ENCODE data around the gene ITFG1. TPM values are rescaled to one million over a fixed set of nuclear protein-coding genes. Genes with fewer than 3 reads are reported as not detected.
A peak's percentile ranks its signal among the peaks of the same experiment; 100 is the strongest.

Gene ITFG1
- total and polyA plus RNA-seq, 9 of the 15 experiments (the other 6 are each of a cell fraction or from before 2014, with no cell fraction given) = 17.1 to 83.5 (median 35.8) TPM

DNA sequence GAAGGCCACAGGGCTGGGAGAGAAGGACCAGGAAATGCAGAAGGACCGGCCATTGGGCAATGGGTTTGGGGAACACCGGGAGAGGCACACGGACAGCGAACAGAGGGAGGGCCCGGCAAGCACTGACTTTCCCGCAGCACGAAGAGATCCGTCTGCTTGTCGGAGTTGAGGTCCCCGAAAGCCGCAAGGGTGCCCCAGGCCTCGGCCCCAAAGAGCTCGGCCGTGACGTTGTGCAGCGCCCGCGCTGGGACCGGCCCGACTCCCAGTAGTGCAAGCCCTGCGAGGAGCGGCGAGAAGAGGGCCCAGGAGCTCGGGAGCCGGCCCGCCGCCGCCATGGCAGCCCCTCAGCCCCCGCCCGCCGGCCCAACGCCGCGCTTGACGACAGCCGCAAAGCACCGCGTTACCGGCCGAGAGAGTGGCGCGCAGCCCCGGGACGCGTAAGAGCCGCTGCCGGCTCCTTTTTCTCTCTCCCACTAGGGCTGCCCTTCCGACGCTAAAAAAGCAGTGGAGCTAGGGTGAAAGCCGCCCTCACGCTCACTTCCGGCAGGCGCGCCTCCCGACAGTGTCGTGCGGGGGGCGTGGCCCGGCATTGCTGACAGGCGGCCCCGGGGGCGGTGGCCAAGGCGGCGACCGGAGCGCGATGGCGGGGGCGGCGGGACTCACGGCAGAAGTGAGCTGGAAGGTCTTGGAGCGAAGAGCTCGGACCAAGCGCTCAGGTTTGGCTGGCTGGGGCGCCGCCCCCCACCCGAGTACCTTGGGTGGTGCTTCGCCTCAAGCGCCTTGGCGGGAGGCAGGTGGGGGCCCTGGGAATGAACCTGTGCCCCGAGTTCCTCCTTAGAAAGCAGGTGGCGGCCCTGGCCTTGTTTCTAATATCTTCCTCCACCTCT lies at the start of gene ITFG1, which contains the start of gene PHKB (continued):
- TF ChIP-seq YBX1 (IDR thresholded peaks at IDR 0.05) (no peak), HNRNPL (IDR thresholded peaks at IDR 0.05; ENCODE audit: low read depth, low read length) (no peak), CGGBP1 (CRISPR knock-in tag; IDR thresholded peaks at IDR 0.05) (no peak), HDAC8 (tag; IDR thresholded peaks at IDR 0.05) (no peak), TCF3 (CRISPR knock-in tag; IDR thresholded peaks at IDR 0.05) (no peak), EGR1 (conservative IDR thresholded peaks at IDR 0.05) (peak; percentile 97), TAF7 (tag; IDR thresholded peaks at IDR 0.05) (peak; percentile 90), TOE1 (IDR thresholded peaks at IDR 0.05; ENCODE audit: borderline replicate concordance) (0 out of 2 replicates have a peak, but pooled peaks have one; percentile 17), TOE1 (CRISPR knock-in tag; IDR thresholded peaks at IDR 0.05; ENCODE audit: borderline replicate concordance, low read depth) (no peak), BHLHE40 (IDR thresholded peaks at IDR 0.05; ENCODE audit: low read length) (no peak), JUN (IDR thresholded peaks at IDR 0.05; ENCODE audit: borderline replicate concordance, low read depth, low read length) (peak; percentile 21; the same call in 1 of the 2 replicates), JUN (CRISPR knock-in tag; IDR thresholded peaks at IDR 0.05; ENCODE audit: borderline replicate concordance) (no peak), DNMT1 (IDR thresholded peaks at IDR 0.05) (no peak), RBM22 (IDR thresholded peaks at IDR 0.05; ENCODE audit: low read depth, low read length, poor library complexity, severe bottlenecking) (no peak), ETV6 (IDR thresholded peaks at IDR 0.05; ENCODE audit: borderline replicate concordance in 1 of 2, low read depth in 2 of 2, low read length in 1 of 2) (0 out of 4 replicates have a peak, but pooled peaks of 1 of the 2 experiments have one; percentile 17), ETV6 (CRISPR knock-in tag; IDR thresholded peaks at IDR 0.05; ENCODE audit: borderline replicate concordance) (no peak), STAT5B (CRISPR knock-in tag; IDR thresholded peaks at IDR 0.05) (no peak), CBFA2T2 (conservative IDR thresholded peaks at IDR 0.05) (no peak), HDGF (IDR thresholded peaks at IDR 0.05) (no peak), STAT6 (CRISPR knock-in tag; IDR thresholded peaks at IDR 0.05) (no peak), TAF1 (IDR thresholded peaks at IDR 0.05; ENCODE audit: control insufficient read depth, extremely low read depth, insufficient read depth, low read length, severe bottlenecking) (peak; percentile 98), ESRRA (IDR thresholded peaks at IDR 0.05; ENCODE audit: borderline replicate concordance, low read depth) (0 out of 2 replicates have a peak, but pooled peaks have one; percentile 32), ZNF239 (CRISPR knock-in tag; IDR thresholded peaks at IDR 0.05) (no peak), THRAP3 (IDR thresholded peaks at IDR 0.05; ENCODE audit: borderline replicate concordance) (no peak)
- TF ChIP-seq, protein P1, sequence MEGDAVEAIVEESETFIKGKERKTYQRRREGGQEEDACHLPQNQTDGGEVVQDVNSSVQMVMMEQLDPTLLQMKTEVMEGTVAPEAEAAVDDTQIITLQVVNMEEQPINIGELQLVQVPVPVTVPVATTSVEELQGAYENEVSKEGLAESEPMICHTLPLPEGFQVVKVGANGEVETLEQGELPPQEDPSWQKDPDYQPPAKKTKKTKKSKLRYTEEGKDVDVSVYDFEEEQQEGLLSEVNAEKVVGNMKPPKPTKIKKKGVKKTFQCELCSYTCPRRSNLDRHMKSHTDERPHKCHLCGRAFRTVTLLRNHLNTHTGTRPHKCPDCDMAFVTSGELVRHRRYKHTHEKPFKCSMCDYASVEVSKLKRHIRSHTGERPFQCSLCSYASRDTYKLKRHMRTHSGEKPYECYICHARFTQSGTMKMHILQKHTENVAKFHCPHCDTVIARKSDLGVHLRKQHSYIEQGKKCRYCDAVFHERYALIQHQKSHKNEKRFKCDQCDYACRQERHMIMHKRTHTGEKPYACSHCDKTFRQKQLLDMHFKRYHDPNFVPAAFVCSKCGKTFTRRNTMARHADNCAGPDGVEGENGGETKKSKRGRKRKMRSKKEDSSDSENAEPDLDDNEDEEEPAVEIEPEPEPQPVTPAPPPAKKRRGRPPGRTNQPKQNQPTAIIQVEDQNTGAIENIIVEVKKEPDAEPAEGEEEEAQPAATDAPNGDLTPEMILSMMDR (IDR thresholded peaks at IDR 0.05 in 2 of 3, conservative IDR thresholded peaks at IDR 0.05 in 1 of 3; ENCODE audit: insufficient read depth in 2 of 3, low read depth in 1 of 3, low read length in 3 of 3) = peak in 1 of 3 experiments; percentile 23; a peak in 2 of 6 replicates
